Thymus (tissue), 11 donors: ENCODE results near the gene DNAH7. TPM values are rescaled to one million over a fixed set of nuclear protein-coding genes. Genes with fewer than 3 reads are reported as not detected.

Experiments
- DNase-seq, 9 donors: peaks; one replicate each; pipeline ENCODE4 v3.0.0-alpha.2; 2013; ENCODE audit warnings: low spot score in 9 of 9, low read depth in 6 of 9, missing footprints in 1 of 9
- H3K27ac ChIP-seq, 2 donors: one replicate each; pipeline ENCODE4 v1.5.1; 2013; ENCODE audit warnings: control low read depth in 1 of 2, low read depth in 1 of 2, low read length in 1 of 2, mild to moderate bottlenecking in 1 of 2, moderate library complexity in 1 of 2
- H3K27me3 ChIP-seq, 2 donors: one replicate each; pipeline ENCODE4 v1.5.1; 2013; ENCODE audit warnings: low read length in 1 of 2; ENCODE audit not compliant: control insufficient read depth in 2 of 2, insufficient read depth in 1 of 2
- H3K36me3 ChIP-seq, 2 donors: one replicate each; pipeline ENCODE4 v1.5.1; 2013; ENCODE audit warnings: low read length in 1 of 2, mild to moderate bottlenecking in 1 of 2, moderate library complexity in 1 of 2; ENCODE audit not compliant: control insufficient read depth in 2 of 2, insufficient read depth in 2 of 2
- H3K4me1 ChIP-seq, 2 donors: one replicate each; pipeline ENCODE4 v1.5.1; 2013; ENCODE audit warnings: low read length in 2 of 2; ENCODE audit not compliant: control insufficient read depth in 2 of 2, insufficient read depth in 2 of 2
- H3K4me3 ChIP-seq, 2 donors: one replicate each; pipeline ENCODE4 v1.5.1; 2013; ENCODE audit warnings: low read length in 2 of 2, control low read depth in 1 of 2, mild to moderate bottlenecking in 1 of 2
- H3K9me3 ChIP-seq, 2 donors: one replicate each; pipeline ENCODE4 v1.5.1; 2013; ENCODE audit warnings: low read length in 1 of 2, mild to moderate bottlenecking in 1 of 2; ENCODE audit not compliant: control insufficient read depth in 2 of 2, insufficient read depth in 1 of 2
- WGBS: extraction: QIAGEN DNeasy Blood & Tissue Kit; methylation state at CpG from one replicate; pipeline ENCODE4 v1.1.7; 2013; 5-methylcytosine and 5-hydroxymethylcytosine counted together
- polyA plus RNA-seq: library from polyadenylated mRNA; stranded (reverse); fragments of 200-250 nt; gene quantifications from one replicate; pipeline ENCODE4 v1.2.3, GENCODE V29; 2013
- total RNA-seq: library from RNA; stranded (reverse); fragments of 120-200 nt; gene quantifications from one replicate; pipeline ENCODE4 v1.2.4, GENCODE V29; 2013
- donor health status: healthy.

The DNAH7 gene
- total and polyA plus RNA-seq, 2 donors = 0.33 to 0.62 TPM

DNA sequence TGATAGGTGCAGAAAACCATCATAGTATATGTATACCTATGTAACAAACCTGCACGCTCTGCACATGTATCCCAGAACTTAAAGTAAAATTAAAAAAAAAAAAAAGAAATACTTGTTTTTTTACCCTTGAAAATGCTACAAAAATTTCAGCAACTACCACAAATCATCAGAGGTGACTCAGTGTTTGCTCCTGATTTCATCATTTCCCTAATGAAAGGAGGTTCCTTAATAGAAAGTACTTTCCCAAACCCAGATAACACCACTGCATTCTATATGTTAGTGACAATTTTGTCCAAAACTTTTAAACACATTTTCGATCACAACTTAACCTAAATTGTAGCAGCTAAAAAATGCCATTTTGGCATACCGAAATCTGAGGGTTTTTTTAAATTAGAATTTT, 248.3 kb downstream of the DNAH7 start:
- no peaks in the 10 kb centered on the region for H3K36me3 ChIP-seq
- H3K4me1 ChIP-seq = no peaks in the 10 kb centered on the region
- H3K27me3 ChIP-seq = no peaks in the 10 kb centered on the region
- H3K27ac ChIP-seq = no peak overlapping the region
- no peaks in the 10 kb centered on the region for H3K9me3 ChIP-seq
- 99% methylated on average over 3 of the region's 3 CpGs for WGBS
- DNase-seq = no peak
- H3K4me3 ChIP-seq = no peak overlapping the region

- WGBS = 90% methylated on average over 1 of the region's 1 CpG
- H3K36me3 ChIP-seq = no peaks in the 10 kb centered on the region
- no peak overlapping the region for H3K4me3 ChIP-seq
- no peaks in the 10 kb centered on the region for H3K9me3 ChIP-seq
- H3K27ac ChIP-seq = no peak overlapping the region
- H3K27me3 ChIP-seq = no peaks in the 10 kb centered on the region
- no peaks in the 10 kb centered on the region for H3K4me1 ChIP-seq
- DNase-seq = no peak
Observed at GRCh38 chr2:195819276-195819675, 249.4 kb downstream of the DNAH7 start.

DNA sequence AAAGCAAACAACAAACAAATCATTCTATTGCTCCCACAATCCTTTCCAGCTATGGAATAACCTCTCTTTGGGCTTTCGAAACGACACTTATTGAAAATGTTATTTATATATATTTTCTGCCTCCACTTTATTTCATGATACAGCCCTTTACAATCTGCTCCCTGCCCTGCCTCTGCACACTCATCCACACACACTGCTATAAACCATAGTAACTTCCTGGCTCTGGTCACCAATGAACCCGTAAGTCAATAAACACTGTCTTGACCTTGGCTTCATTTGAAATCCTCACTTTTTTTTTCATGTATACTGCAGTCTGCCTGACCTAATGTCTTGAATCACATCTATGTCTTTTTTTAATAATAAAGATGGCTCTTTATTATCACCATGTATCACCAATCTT, 250.1 kb downstream of the DNAH7 start:
- DNase-seq = no peak
- Histone ChIP-seq H3K27me3 (no peaks in the 10 kb centered on the region), H3K4me1 (no peaks in the 10 kb centered on the region), H3K9me3 (no peaks in the 10 kb centered on the region), H3K4me3 (no peak overlapping the region), H3K36me3 (no peaks in the 10 kb centered on the region), H3K27ac (no peak overlapping the region)
- 94% methylated on average over 3 of the region's 3 CpGs for WGBS

- H3K27ac ChIP-seq = no peak overlapping the region
- H3K9me3 ChIP-seq = no peaks in the 10 kb centered on the region
- no peak overlapping the region for H3K4me3 ChIP-seq
- no peak for DNase-seq
- no peaks in the 10 kb centered on the region for H3K36me3 ChIP-seq
- H3K4me1 ChIP-seq = no peaks in the 10 kb centered on the region
- H3K27me3 ChIP-seq = no peaks in the 10 kb centered on the region
Observed at GRCh38 chr2:195818106-195818505, 250.5 kb downstream of the DNAH7 start.

GRCh38 chr2:195815083-195815482, 253.6 kb downstream of the DNAH7 start:
- no peaks in the 10 kb centered on the region for H3K27me3 ChIP-seq
- DNase-seq = no peak
- no peak overlapping the region for H3K27ac ChIP-seq
- over 99% methylated on average over 2 of the region's 2 CpGs for WGBS
- no peaks in the 10 kb centered on the region for H3K9me3 ChIP-seq
- H3K4me1 ChIP-seq = no peaks in the 10 kb centered on the region
- no peaks in the 10 kb centered on the region for H3K36me3 ChIP-seq
- no peak overlapping the region for H3K4me3 ChIP-seq

DNA sequence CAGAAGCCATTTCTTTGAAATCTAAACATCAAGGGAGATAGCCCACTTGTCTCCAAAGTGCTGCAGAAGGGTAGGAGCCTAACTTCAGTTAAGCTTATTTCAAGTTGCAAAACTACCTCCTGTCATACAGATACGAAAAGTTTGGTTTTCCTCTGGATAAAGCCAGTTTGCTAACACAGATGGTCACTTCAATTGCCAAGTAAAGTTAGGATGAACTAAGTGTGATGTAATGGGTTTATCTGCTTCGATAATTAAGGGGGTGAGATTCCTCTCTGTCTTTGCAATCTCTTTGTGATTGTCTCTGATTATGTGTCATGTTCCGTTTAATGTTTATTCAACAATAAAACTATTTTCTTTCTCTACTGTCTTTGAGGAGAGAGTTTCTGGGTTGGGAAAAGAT, 255.2 kb downstream of the DNAH7 start:
- Histone ChIP-seq H3K9me3 (no peaks in the 10 kb centered on the region), H3K27ac (no peak overlapping the region), H3K36me3 (no peaks in the 10 kb centered on the region), H3K4me3 (no peak overlapping the region), H3K27me3 (no peaks in the 10 kb centered on the region), H3K4me1 (no peaks in the 10 kb centered on the region)
- WGBS = 94% methylated on average over 3 of the region's 3 CpGs
- DNase-seq = no peak

DNA sequence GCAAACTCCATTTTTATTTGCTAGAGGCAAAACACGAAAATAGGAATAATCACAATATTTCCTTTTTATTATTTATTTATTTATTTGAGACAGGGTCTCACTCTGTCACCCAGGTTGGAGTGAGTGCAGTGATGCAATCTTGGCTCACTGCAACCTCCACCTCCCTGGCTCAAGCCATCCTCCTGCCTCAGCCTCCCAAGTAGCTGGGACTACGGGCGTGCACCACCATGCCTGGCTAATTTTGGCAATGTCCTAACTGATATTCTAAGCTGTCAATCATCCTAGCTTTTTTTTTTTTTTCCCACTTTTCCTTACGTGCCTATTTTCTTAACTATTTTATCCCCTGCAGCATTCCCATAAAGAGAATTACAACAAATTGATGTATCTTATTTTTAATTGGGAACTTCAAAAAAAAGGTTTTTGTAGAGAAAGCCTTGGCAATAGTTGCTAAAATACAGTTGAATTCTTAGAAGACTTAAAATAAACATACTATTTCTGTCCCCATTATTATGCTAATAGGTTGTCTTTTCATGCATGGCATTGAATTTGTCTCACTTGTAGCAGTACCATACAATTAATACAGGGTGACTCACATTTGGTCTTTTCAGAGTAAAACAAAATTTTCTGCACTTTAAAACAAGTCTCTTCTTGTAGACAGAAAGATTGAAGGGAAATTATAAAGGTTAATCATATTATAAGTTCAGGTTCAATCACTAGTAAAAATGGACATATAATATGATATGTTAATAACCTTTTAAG, 258.1 kb downstream of the DNAH7 start:
- WGBS = 97% methylated on average over 4 of the region's 4 CpGs
- no peaks in the 10 kb centered on the region for H3K9me3 ChIP-seq
- H3K4me1 ChIP-seq = no peaks in the 10 kb centered on the region
- no peaks in the 10 kb centered on the region for H3K27me3 ChIP-seq
- no peak for DNase-seq
- no peaks in the 10 kb centered on the region for H3K36me3 ChIP-seq
- no peak overlapping the region for H3K4me3 ChIP-seq
- H3K27ac ChIP-seq = no peak overlapping the region

- Histone ChIP-seq H3K4me1 (no peaks in the 10 kb centered on the region), H3K9me3 (no peaks in the 10 kb centered on the region), H3K27me3 (no peaks in the 10 kb centered on the region), H3K4me3 (no peak overlapping the region), H3K36me3 (no peaks in the 10 kb centered on the region), H3K27ac (no peak overlapping the region)
- WGBS = 96% methylated on average over 1 of the region's 1 CpG
- no peak for DNase-seq
Observed at GRCh38 chr2:195808189-195808588, 260.4 kb downstream of the DNAH7 start.

DNA sequence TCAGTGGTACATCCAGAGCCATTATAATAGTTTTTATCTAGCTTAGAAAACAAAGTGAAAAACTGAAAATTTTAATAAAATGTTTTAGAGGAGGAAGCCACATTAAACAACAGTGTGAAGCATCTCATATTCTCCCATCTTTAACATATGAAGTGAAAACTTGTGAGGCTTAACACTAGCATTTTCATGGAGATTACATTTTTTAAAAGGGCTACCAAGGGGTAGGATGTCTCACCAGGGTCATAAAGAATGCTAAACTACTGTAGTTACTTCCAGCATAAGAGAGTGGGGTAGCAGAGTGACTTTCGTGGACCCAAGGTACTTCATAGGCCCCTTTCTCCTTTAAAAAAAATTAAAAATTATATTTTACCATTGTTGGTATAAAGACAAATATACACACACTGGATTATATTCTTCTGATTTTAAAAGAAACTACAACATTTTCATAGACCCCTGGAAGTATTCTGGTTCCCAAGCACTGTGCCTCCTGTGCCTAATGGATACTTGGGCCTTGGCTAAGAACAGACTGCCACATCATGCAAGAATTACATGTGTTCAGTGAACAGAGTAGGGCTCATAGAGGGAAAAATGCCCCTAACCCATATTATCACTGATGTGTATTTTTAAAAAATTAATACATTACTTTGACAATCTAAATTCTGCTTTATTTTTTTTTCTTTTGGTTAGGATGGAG, 263.2 kb downstream of the DNAH7 start:
- H3K36me3 ChIP-seq = no peaks in the 10 kb centered on the region
- DNase-seq = no peak
- no peak overlapping the region for H3K27ac ChIP-seq
- H3K4me1 ChIP-seq = no peaks in the 10 kb centered on the region
- 96% methylated on average over 1 of the region's 1 CpG for WGBS
- no peaks in the 10 kb centered on the region for H3K9me3 ChIP-seq
- H3K27me3 ChIP-seq = no peaks in the 10 kb centered on the region
- no peak overlapping the region for H3K4me3 ChIP-seq
